ENCODE results near the gene EEF1AKMT3.

Gene EEF1AKMT3

GRCh38 chr12:57758552-57759359 lies 13.7 kb upstream of the EEF1AKMT3 start:
- Histone ChIP-seq H3K27ac (ENCODE audit: low read length) (no peak overlapping the region), H3K4me3 (ENCODE audit: low read length in 2 of 2) (no peak overlapping the region), H3K36me3 (ENCODE audit: control insufficient read depth in 2 of 2, insufficient read depth in 2 of 2, low read length in 2 of 2) (peaks cover 17% of the 10 kb centered on the region in 2 donors), H3K27me3 (ENCODE audit: control insufficient read depth in 1 of 2, insufficient read depth in 2 of 2, low read length in 2 of 2) (peaks cover 20 to 22% of the 10 kb centered on the region in 2 donors), H3K4me1 (ENCODE audit: control insufficient read depth, insufficient read depth, low read length) (peaks cover 13% of the 10 kb centered on the region), H3K9ac (ENCODE audit: low read length in 2 of 2) (no peak overlapping the region), H3K9me3 (ENCODE audit: control insufficient read depth in 2 of 2, low read length in 2 of 2) (no peaks in the 10 kb centered on the region)

GRCh38 chr12:57759360-57759980 lies 12.9 kb upstream of the EEF1AKMT3 start:
- Histone ChIP-seq H3K4me1 (ENCODE audit: control insufficient read depth, insufficient read depth, low read length) (peaks cover 9% of the 10 kb centered on the region), H3K36me3 (ENCODE audit: control insufficient read depth in 2 of 2, insufficient read depth in 2 of 2, low read length in 2 of 2) (peaks cover 17% of the 10 kb centered on the region in 2 donors), H3K9me3 (ENCODE audit: control insufficient read depth in 2 of 2, low read length in 2 of 2) (no peaks in the 10 kb centered on the region), H3K27me3 (ENCODE audit: control insufficient read depth in 1 of 2, insufficient read depth in 2 of 2, low read length in 2 of 2) (peaks cover 27 to 29% of the 10 kb centered on the region in 2 donors), H3K4me3 (ENCODE audit: low read length in 2 of 2) (no peak overlapping the region), H3K27ac (ENCODE audit: low read length) (no peak overlapping the region), H3K9ac (ENCODE audit: low read length in 2 of 2) (no peak overlapping the region)

GRCh38 chr12:57760347-57760982 lies 11.9 kb upstream of the EEF1AKMT3 start:
- peaks cover 17% of the 10 kb centered on the region in 2 donors for H3K36me3 ChIP-seq (ENCODE audit: control insufficient read depth in 2 of 2, insufficient read depth in 2 of 2, low read length in 2 of 2)
- no peak overlapping the region for H3K9ac ChIP-seq (ENCODE audit: low read length in 2 of 2)
- no peak overlapping the region for H3K27ac ChIP-seq (ENCODE audit: low read length)
- H3K9me3 ChIP-seq (ENCODE audit: control insufficient read depth in 2 of 2, low read length in 2 of 2): no peaks in the 10 kb centered on the region
- H3K27me3 ChIP-seq (ENCODE audit: control insufficient read depth in 1 of 2, insufficient read depth in 2 of 2, low read length in 2 of 2): peaks cover 37 to 39% of the 10 kb centered on the region in 2 donors
- H3K4me1 ChIP-seq (ENCODE audit: control insufficient read depth, insufficient read depth, low read length): peaks cover 15% of the 10 kb centered on the region
- H3K4me3 ChIP-seq (ENCODE audit: low read length in 2 of 2): no peak overlapping the region

GRCh38 chr12:57761391-57761998 lies 10.9 kb upstream of the EEF1AKMT3 start:
- Histone ChIP-seq H3K27ac (ENCODE audit: low read length) (no peak overlapping the region), H3K9ac (ENCODE audit: low read length in 2 of 2) (no peak overlapping the region), H3K4me1 (ENCODE audit: control insufficient read depth, insufficient read depth, low read length) (peaks cover 21% of the 10 kb centered on the region), H3K9me3 (ENCODE audit: control insufficient read depth in 2 of 2, low read length in 2 of 2) (no peaks in the 10 kb centered on the region), H3K4me3 (ENCODE audit: low read length in 2 of 2) (no peak overlapping the region), H3K36me3 (ENCODE audit: control insufficient read depth in 2 of 2, insufficient read depth in 2 of 2, low read length in 2 of 2) (peaks cover 17% of the 10 kb centered on the region in 2 donors), H3K27me3 (ENCODE audit: control insufficient read depth in 1 of 2, insufficient read depth in 2 of 2, low read length in 2 of 2) (peaks cover 45 to 46% of the 10 kb centered on the region in 2 donors)

- Histone ChIP-seq H3K27ac (ENCODE audit: low read length) (no peak overlapping the region), H3K27me3 (ENCODE audit: control insufficient read depth in 1 of 2, insufficient read depth in 2 of 2, low read length in 2 of 2) (peaks cover 46 to 48% of the 10 kb centered on the region in 2 donors), H3K4me1 (ENCODE audit: control insufficient read depth, insufficient read depth, low read length) (peaks cover 29% of the 10 kb centered on the region), H3K36me3 (ENCODE audit: control insufficient read depth in 2 of 2, insufficient read depth in 2 of 2, low read length in 2 of 2) (peaks cover 17% of the 10 kb centered on the region in 2 donors), H3K9me3 (ENCODE audit: control insufficient read depth in 2 of 2, low read length in 2 of 2) (no peaks in the 10 kb centered on the region), H3K4me3 (ENCODE audit: low read length in 2 of 2) (no peak overlapping the region), H3K9ac (ENCODE audit: low read length in 2 of 2) (no peak overlapping the region)
Measured at GRCh38 chr12:57762463-57762862, 10.0 kb upstream of the EEF1AKMT3 start.

GRCh38 chr12:57763881-57764661 lies 8.3 kb upstream of the EEF1AKMT3 start:
- Histone ChIP-seq H3K36me3 (ENCODE audit: control insufficient read depth in 2 of 2, insufficient read depth in 2 of 2, low read length in 2 of 2) (peaks cover 4 to 7% of the 10 kb centered on the region in 2 donors), H3K4me3 (ENCODE audit: low read length in 2 of 2) (peak overlapping the region in 1 of 2 donors; percentile 74), H3K27me3 (ENCODE audit: control insufficient read depth in 1 of 2, insufficient read depth in 2 of 2, low read length in 2 of 2) (peaks cover 46 to 48% of the 10 kb centered on the region in 2 donors), H3K9ac (ENCODE audit: low read length in 2 of 2) (no peak overlapping the region), H3K9me3 (ENCODE audit: control insufficient read depth in 2 of 2, low read length in 2 of 2) (no peaks in the 10 kb centered on the region), H3K27ac (ENCODE audit: low read length) (no peak overlapping the region), H3K4me1 (ENCODE audit: control insufficient read depth, insufficient read depth, low read length) (peaks cover 29% of the 10 kb centered on the region)

GRCh38 chr12:57764662-57765002 lies 7.8 kb upstream of the EEF1AKMT3 start:
- Histone ChIP-seq H3K9ac (ENCODE audit: low read length in 2 of 2) (no peak overlapping the region), H3K27me3 (ENCODE audit: control insufficient read depth in 1 of 2, insufficient read depth in 2 of 2, low read length in 2 of 2) (peaks cover 46 to 48% of the 10 kb centered on the region in 2 donors), H3K9me3 (ENCODE audit: control insufficient read depth in 2 of 2, low read length in 2 of 2) (no peaks in the 10 kb centered on the region), H3K4me3 (ENCODE audit: low read length in 2 of 2) (peak overlapping the region; percentile 21 to 74), H3K27ac (ENCODE audit: low read length) (no peak overlapping the region), H3K4me1 (ENCODE audit: control insufficient read depth, insufficient read depth, low read length) (peaks cover 29% of the 10 kb centered on the region), H3K36me3 (ENCODE audit: control insufficient read depth in 2 of 2, insufficient read depth in 2 of 2, low read length in 2 of 2) (peaks cover 0 to 8% of the 10 kb centered on the region in 2 donors)

- no peaks in the 10 kb centered on the region for H3K9me3 ChIP-seq (ENCODE audit: control insufficient read depth in 2 of 2, low read length in 2 of 2)
- no peak overlapping the region for H3K27ac ChIP-seq (ENCODE audit: low read length)
- peak overlapping the region; percentile 21 to 74 for H3K4me3 ChIP-seq (ENCODE audit: low read length in 2 of 2)
- H3K27me3 ChIP-seq (ENCODE audit: control insufficient read depth in 1 of 2, insufficient read depth in 2 of 2, low read length in 2 of 2): peaks cover 46 to 48% of the 10 kb centered on the region in 2 donors
- H3K4me1 ChIP-seq (ENCODE audit: control insufficient read depth, insufficient read depth, low read length): peaks cover 29% of the 10 kb centered on the region
- peaks cover 0 to 8% of the 10 kb centered on the region in 2 donors for H3K36me3 ChIP-seq (ENCODE audit: control insufficient read depth in 2 of 2, insufficient read depth in 2 of 2, low read length in 2 of 2)
- no peak overlapping the region for H3K9ac ChIP-seq (ENCODE audit: low read length in 2 of 2)
Measured at GRCh38 chr12:57765003-57765697, 7.3 kb upstream of the EEF1AKMT3 start.

GRCh38 chr12:57765698-57766463 lies 6.5 kb upstream of the EEF1AKMT3 start:
- H3K9ac ChIP-seq (ENCODE audit: low read length in 2 of 2): peak overlapping the region in 1 of 2 donors; percentile 13
- peaks cover 31% of the 10 kb centered on the region for H3K4me1 ChIP-seq (ENCODE audit: control insufficient read depth, insufficient read depth, low read length)
- H3K4me3 ChIP-seq (ENCODE audit: low read length in 2 of 2): peak overlapping the region; percentile 59 to 74
- peaks cover 46 to 48% of the 10 kb centered on the region in 2 donors for H3K27me3 ChIP-seq (ENCODE audit: control insufficient read depth in 1 of 2, insufficient read depth in 2 of 2, low read length in 2 of 2)
- no peak overlapping the region for H3K27ac ChIP-seq (ENCODE audit: low read length)
- no peaks in the 10 kb centered on the region for H3K9me3 ChIP-seq (ENCODE audit: control insufficient read depth in 2 of 2, low read length in 2 of 2)
- peaks cover 0 to 10% of the 10 kb centered on the region in 2 donors for H3K36me3 ChIP-seq (ENCODE audit: control insufficient read depth in 2 of 2, insufficient read depth in 2 of 2, low read length in 2 of 2)

Data from stomach smooth muscle (tissue), 2 donors.